ENCODE data around the gene OCA2. TPM values are rescaled to one million over a fixed set of nuclear protein-coding genes. Genes with fewer than 3 reads are reported as not detected.

OCA2 gene
- total RNA-seq, 2 experiments from 2014 or later = not detected

DNA sequence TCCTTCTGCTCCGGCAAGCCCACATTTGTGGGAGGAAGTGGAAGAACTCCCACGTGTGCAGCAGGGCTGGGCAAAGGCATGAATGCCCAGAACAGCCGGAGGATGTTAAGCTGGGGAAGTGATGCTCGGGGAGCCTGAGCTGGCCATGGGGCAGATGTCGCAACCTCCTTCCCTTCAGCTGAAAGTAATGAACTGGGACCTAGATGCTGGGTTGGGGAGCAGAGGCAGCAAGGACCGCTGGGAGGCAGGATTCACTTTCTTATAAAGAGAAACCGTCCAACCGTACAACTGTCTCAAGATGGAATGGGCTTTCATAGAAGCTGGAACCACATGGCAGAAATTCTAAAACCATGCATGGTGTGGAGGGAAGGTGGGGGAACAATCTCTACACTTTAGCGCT lies 290.9 kb downstream of the OCA2 start:
- Histone ChIP-seq H3K4me1 (ENCODE audit: insufficient read depth, low read length, poor library complexity, severe bottlenecking) (no peaks in the 10 kb centered on the region), H2AFZ (ENCODE audit: low read length) (no peak overlapping the region), H3K79me2 (ENCODE audit: insufficient read depth, low read depth, low read length) (no peaks in the 10 kb centered on the region), H3K36me3 (ENCODE audit: insufficient read depth, low read length) (no peaks in the 10 kb centered on the region), H3K4me3 (ENCODE audit: low read depth, low read length, poor library complexity, severe bottlenecking) (no peak overlapping the region), H3K9me2 (ENCODE audit: insufficient read depth, low read length) (no peaks in the 10 kb centered on the region), H4K20me1 (ENCODE audit: insufficient read depth, low read length) (no peaks in the 10 kb centered on the region), H3K9me3 (ENCODE audit: low read length) (no peaks in the 10 kb centered on the region), H3K4me2 (ENCODE audit: low read length) (no peak overlapping the region), H3K27ac (ENCODE audit: low read depth, low read length, poor library complexity, severe bottlenecking) (no peak overlapping the region)
- intact Hi-C loops (cut with micrococcal nuclease; ENCODE audit: unreplicated experiment) = no loop called here
- POLR2A ChIA-PET = no interaction called here
- CTCF ChIA-PET (ENCODE audit: unreplicated experiment) = no interaction called here
- DNase-seq (ENCODE audit: low spot score) = no peak
- no TSS peak for BruUV-seq (replicated peaks)
- no peak for TF ChIP-seq EZH2phosphoT487 (IDR thresholded peaks at IDR 0.05; ENCODE audit: borderline replicate concordance, low read depth, low read length)
- TF ChIP-seq, protein P1, sequence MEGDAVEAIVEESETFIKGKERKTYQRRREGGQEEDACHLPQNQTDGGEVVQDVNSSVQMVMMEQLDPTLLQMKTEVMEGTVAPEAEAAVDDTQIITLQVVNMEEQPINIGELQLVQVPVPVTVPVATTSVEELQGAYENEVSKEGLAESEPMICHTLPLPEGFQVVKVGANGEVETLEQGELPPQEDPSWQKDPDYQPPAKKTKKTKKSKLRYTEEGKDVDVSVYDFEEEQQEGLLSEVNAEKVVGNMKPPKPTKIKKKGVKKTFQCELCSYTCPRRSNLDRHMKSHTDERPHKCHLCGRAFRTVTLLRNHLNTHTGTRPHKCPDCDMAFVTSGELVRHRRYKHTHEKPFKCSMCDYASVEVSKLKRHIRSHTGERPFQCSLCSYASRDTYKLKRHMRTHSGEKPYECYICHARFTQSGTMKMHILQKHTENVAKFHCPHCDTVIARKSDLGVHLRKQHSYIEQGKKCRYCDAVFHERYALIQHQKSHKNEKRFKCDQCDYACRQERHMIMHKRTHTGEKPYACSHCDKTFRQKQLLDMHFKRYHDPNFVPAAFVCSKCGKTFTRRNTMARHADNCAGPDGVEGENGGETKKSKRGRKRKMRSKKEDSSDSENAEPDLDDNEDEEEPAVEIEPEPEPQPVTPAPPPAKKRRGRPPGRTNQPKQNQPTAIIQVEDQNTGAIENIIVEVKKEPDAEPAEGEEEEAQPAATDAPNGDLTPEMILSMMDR (conservative IDR thresholded peaks at IDR 0.05; ENCODE audit: low read length) = no peak

DNA sequence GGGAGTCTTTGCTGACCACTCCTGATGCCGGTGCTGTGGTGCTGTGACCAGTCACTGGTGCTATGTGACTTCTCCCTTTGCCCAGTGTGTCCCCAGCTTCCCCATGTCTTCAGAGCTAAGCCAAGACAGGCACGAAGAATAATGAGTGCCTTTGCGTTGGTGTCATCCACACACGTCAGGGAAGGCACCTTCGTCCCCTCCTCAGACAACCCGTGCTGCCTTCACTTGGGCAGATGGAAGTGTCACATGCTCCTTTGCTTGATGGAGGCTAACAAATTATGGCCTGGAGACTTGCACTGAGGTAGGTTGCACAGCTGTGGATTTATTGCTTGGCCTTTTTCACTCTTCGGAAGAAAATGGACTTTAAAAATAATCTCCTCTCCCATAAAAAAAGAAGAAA lies 291.8 kb downstream of the OCA2 start:
- Histone ChIP-seq H3K79me2 (ENCODE audit: insufficient read depth, low read depth, low read length) (no peaks in the 10 kb centered on the region), H3K9me3 (ENCODE audit: low read length) (no peaks in the 10 kb centered on the region), H4K20me1 (ENCODE audit: insufficient read depth, low read length) (no peaks in the 10 kb centered on the region), H3K9me2 (ENCODE audit: insufficient read depth, low read length) (no peaks in the 10 kb centered on the region), H3K27ac (ENCODE audit: low read depth, low read length, poor library complexity, severe bottlenecking) (no peak overlapping the region), H3K4me3 (ENCODE audit: low read depth, low read length, poor library complexity, severe bottlenecking) (no peak overlapping the region), H3K4me1 (ENCODE audit: insufficient read depth, low read length, poor library complexity, severe bottlenecking) (no peaks in the 10 kb centered on the region), H3K36me3 (ENCODE audit: insufficient read depth, low read length) (no peaks in the 10 kb centered on the region), H3K4me2 (ENCODE audit: low read length) (no peak overlapping the region), H2AFZ (ENCODE audit: low read length) (no peak overlapping the region)
- ChIA-PET CTCF (ENCODE audit: unreplicated experiment) (no interaction called here), POLR2A (no interaction called here)
- intact Hi-C loops (cut with micrococcal nuclease; ENCODE audit: unreplicated experiment) = no loop called here
- no TSS peak for BruUV-seq (replicated peaks)
- TF ChIP-seq, protein P1 (conservative IDR thresholded peaks at IDR 0.05; ENCODE audit: low read length) = no peak
- TF ChIP-seq EZH2phosphoT487 (IDR thresholded peaks at IDR 0.05; ENCODE audit: borderline replicate concordance, low read depth, low read length) = no peak
- no peak for DNase-seq (ENCODE audit: low spot score)

DNA sequence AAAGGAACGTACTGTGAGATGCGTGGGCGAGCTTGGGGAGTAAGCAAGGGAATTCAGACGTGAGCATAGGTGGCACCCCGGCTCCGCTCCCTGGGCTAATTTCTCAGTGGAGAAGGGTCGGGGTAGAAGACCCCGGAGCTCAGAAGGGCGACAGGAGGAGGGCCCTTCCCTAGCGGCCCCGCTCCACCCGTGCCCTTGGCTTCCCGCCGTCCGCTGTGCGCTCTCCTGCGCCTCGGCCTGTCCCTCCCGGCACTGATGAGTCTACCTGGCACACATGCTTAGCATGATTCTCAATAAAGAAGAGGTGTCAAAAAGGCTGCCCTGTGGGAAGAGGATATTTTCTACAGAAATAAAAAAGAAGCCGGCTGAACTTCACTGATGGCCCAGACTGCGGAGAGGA lies 292.7 kb downstream of the OCA2 start:
- CTCF ChIA-PET (ENCODE audit: unreplicated experiment) = no interaction called here
- no peak overlapping the region for H3K4me2 ChIP-seq (ENCODE audit: low read length)
- no peaks in the 10 kb centered on the region for H3K36me3 ChIP-seq (ENCODE audit: insufficient read depth, low read length)
- H3K4me3 ChIP-seq (ENCODE audit: low read depth, low read length, poor library complexity, severe bottlenecking) = no peak overlapping the region
- no peaks in the 10 kb centered on the region for H3K4me1 ChIP-seq (ENCODE audit: insufficient read depth, low read length, poor library complexity, severe bottlenecking)
- H2AFZ ChIP-seq (ENCODE audit: low read length) = no peak overlapping the region
- TF ChIP-seq, protein P1 (conservative IDR thresholded peaks at IDR 0.05; ENCODE audit: low read length) = no peak
- no peak for TF ChIP-seq EZH2phosphoT487 (IDR thresholded peaks at IDR 0.05; ENCODE audit: borderline replicate concordance, low read depth, low read length)
- H3K79me2 ChIP-seq (ENCODE audit: insufficient read depth, low read depth, low read length) = no peaks in the 10 kb centered on the region
- H4K20me1 ChIP-seq (ENCODE audit: insufficient read depth, low read length) = no peaks in the 10 kb centered on the region
- no peaks in the 10 kb centered on the region for H3K9me2 ChIP-seq (ENCODE audit: insufficient read depth, low read length)
- BruUV-seq (replicated peaks) = no TSS peak
- H3K27ac ChIP-seq (ENCODE audit: low read depth, low read length, poor library complexity, severe bottlenecking) = no peak overlapping the region
- POLR2A ChIA-PET = no interaction called here
- H3K9me3 ChIP-seq (ENCODE audit: low read length) = no peaks in the 10 kb centered on the region
- no peak for DNase-seq (ENCODE audit: low spot score)
- intact Hi-C loops (cut with micrococcal nuclease; ENCODE audit: unreplicated experiment) = no loop called here
